ENCODE results near the gene TXNDC8. TPM values are rescaled to one million over a fixed set of nuclear protein-coding genes. Genes with fewer than 3 reads are reported as not detected.
"Not testable (repeated sequence)": the region's sequence is repeated elsewhere in the genome, so short reads cannot be mapped to it uniquely, and the experiment has no call there.

Gene TXNDC8
- polyA plus RNA-seq (2012; ENCODE audit: missing spikeins) = not detected

DNA sequence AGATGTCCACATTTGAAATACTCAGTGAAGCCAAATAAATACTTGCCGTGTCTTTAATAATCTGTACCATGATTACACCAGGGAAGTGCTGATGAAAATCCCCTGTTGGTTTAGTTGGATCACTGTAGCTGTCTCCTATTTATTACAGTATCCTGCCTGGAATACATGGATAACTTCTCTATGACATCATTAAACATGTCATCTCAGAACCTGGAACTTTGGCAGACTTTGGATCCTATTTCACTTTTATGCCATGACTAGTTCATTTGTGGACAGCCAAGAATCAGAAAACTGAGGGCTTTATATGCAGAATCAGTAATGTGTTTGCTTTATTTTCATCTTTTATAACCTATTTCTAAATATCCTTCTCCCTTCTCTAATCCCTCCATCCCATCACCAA, at the start of gene TXNDC8:
TXNDC8 (minus strand) TSS at position 137 of the 400 bp plus-strand sequence.
- FAIRE-seq (no peak), DNase-seq (ENCODE audit: insufficient read length) (no peak)
- no peak for TF ChIP-seq TAF1 (IDR thresholded peaks at IDR 0.05; ENCODE audit: borderline replicate concordance, low read depth, low read length)
- no peak for TF ChIP-seq POLR2AphosphoS5 (IDR thresholded peaks at IDR 0.05; ENCODE audit: low read depth, low read length)
- no peak for TF ChIP-seq POLR2A (IDR thresholded peaks at IDR 0.05; ENCODE audit: low read depth, low read length)

DNA sequence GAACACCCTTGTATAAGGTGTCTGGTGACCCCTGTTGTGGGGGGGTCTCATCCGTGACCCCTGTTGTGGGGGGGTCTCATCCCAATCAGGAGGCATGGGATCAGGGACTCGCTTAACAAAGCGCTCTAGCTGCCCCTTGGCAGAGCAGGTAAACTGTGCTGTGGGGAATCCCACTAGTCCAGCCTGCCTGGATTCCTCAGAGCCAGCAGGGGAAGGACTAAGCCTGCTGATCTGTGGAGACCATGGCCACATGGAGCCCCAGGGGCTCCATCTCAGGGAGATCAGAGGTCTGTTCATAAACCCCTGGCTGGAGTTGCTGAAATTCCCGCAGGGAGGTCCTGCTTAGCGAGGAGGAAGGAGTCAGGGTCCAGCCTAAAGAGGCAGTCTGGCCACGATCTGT, 45.8 kb upstream of the TXNDC8 start:
- DNase-seq (ENCODE audit: insufficient read length) (no peak), FAIRE-seq (no peak)
- TF ChIP-seq POLR2A (IDR thresholded peaks at IDR 0.05; ENCODE audit: low read depth, low read length) (no peak), POLR2AphosphoS5 (IDR thresholded peaks at IDR 0.05; ENCODE audit: low read depth, low read length) (no peak), TAF1 (IDR thresholded peaks at IDR 0.05; ENCODE audit: borderline replicate concordance, low read depth, low read length) (no peak)

DNA sequence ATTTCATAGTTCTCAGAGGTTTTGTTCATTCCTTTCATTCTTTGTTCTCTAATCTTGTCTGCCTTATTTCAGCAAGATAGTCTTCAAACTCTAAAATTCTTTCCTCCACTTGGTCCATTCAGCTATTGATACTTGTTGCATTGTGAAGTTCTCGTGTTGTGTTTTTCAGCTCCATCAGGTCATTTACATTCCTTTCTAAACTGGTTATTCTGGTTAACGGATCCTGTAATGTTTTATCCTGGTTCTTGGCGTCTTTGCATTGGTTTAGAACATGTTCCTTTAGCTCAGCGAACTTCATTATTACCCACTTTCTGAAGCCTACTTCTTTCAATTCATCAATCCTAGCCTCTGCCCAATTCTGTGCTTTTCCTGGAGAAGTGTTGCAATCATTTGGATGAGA, 45.1 kb upstream of the TXNDC8 start:
- FAIRE-seq (no peak), DNase-seq (ENCODE audit: insufficient read length) (no peak)
- TF ChIP-seq POLR2A (IDR thresholded peaks at IDR 0.05; ENCODE audit: low read depth, low read length) (no peak), TAF1 (IDR thresholded peaks at IDR 0.05; ENCODE audit: borderline replicate concordance, low read depth, low read length) (no peak), POLR2AphosphoS5 (IDR thresholded peaks at IDR 0.05; ENCODE audit: low read depth, low read length) (no peak)

DNA sequence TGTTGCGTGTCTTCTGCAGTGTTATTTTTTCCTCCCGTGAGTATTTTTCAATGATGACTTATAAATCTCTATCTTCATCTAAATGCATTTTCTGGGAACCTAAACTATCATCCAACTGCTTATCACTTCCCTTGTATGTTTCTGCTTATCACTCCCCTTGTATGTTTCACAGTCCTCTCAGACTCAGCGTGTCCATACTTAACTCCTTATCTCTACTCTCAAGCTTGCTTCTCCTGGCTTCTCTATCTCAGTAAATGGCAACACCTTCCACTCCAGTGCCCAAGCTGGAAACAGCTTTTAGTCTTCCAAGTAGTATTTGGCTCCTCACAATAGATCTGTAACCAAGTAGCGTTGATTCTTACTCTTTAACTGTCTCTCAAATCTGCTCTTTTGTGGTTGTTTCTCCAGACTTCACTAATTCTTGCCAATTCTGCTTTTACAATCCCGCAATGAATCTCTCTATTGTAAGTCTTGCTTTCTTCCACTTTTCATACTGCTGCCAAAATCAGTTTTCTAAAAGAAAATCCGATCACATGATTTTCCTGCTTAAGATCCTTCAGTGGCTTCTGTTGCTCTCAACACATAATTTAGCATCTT, 33.8 kb upstream of the TXNDC8 start:
- FAIRE-seq = no peak
- no peak for TF ChIP-seq POLR2AphosphoS5 (IDR thresholded peaks at IDR 0.05; ENCODE audit: low read depth, low read length)
- no peak for TF ChIP-seq TAF1 (IDR thresholded peaks at IDR 0.05; ENCODE audit: borderline replicate concordance, low read depth, low read length)
- no peak for TF ChIP-seq POLR2A (IDR thresholded peaks at IDR 0.05; ENCODE audit: low read depth, low read length)
- DNase-seq (ENCODE audit: insufficient read length) = no peak

DNA sequence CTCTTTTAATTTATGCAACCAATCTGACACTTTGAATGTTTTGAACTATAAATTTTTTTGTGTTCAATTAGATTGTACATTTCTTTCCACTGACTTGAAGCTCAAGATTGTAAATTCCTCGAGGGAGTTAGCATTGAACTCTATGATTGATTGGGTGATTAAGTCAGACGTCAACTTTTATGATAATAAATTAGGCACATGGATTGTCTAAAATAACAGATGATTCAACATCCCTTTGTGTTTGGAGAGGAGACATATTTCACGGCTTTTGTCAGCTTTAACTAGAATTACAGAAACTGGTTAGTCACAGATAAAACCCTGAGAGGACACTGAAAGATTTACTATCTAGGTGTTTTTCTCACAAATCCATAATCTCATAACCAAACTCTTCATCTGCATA, 32.7 kb upstream of the TXNDC8 start:
- TF ChIP-seq POLR2AphosphoS5 (IDR thresholded peaks at IDR 0.05; ENCODE audit: low read depth, low read length) (no peak), TAF1 (IDR thresholded peaks at IDR 0.05; ENCODE audit: borderline replicate concordance, low read depth, low read length) (no peak), POLR2A (IDR thresholded peaks at IDR 0.05; ENCODE audit: low read depth, low read length) (no peak)
- DNase-seq (ENCODE audit: insufficient read length) (no peak), FAIRE-seq (no peak)

DNA sequence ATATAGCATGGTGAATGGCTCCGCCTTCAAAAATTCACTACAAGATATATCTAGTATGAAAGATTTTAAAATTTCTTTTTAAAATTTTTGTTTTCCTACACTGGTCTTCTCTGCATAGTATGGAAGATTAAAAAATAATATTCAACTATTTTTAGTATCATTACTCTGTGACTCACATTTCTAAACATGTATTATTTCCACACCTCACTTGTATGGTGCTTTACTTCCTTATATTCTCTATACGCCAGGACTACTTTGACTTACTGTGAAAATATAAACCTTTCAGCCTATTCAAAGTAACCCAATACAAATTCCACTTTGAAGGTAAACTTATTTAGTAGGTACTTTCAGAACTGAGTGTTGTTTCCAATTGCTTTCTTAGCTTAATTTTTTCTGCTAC, 26.8 kb upstream of the TXNDC8 start:
- DNase-seq (ENCODE audit: insufficient read length) (no peak), FAIRE-seq (no peak)
- no peak for TF ChIP-seq POLR2A (IDR thresholded peaks at IDR 0.05; ENCODE audit: low read depth, low read length)
- TF ChIP-seq TAF1 (IDR thresholded peaks at IDR 0.05; ENCODE audit: borderline replicate concordance, low read depth, low read length) = no peak
- no peak for TF ChIP-seq POLR2AphosphoS5 (IDR thresholded peaks at IDR 0.05; ENCODE audit: low read depth, low read length)

DNA sequence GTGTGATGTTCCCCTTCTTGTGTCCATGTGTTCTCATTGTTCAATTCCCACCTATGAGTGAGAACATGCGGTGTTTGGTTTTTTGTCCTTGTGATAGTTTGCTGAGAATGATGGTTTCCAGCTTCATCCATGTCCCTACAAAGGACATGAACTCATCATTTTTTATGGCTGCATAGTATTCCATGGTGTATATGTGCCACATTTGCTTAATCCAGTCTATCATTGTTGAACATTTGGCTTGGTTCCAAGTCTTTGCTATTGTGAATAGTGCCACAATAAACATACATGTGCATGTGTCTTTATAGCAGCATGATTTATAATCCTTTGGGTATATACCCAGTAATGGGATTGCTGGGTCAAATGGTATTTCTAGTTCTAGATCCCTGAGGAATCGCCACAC, 21.3 kb upstream of the TXNDC8 start:
- not testable (repeated sequence) for FAIRE-seq; DNase-seq (ENCODE audit: insufficient read length)

DNA sequence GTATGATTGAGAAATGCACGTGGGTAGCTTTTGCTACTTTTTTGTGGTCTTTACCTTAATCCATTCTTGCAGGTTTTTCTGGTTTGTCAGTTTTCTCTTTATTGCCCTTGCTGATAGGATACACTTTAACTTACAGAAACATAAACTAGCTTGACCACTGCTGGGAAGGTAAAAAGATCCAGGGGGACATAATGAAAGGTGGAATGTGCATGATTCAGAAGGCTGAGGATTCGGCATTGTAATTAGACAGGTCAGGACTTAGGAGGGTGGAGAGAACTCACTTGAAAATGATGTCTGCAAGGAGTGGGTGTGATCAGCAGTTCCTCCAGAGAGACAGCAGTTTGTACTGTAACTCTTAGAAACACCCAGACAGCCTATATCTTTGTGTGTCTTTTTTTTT, 19.8 kb upstream of the TXNDC8 start:
- DNase-seq (ENCODE audit: insufficient read length) = no peak

DNA sequence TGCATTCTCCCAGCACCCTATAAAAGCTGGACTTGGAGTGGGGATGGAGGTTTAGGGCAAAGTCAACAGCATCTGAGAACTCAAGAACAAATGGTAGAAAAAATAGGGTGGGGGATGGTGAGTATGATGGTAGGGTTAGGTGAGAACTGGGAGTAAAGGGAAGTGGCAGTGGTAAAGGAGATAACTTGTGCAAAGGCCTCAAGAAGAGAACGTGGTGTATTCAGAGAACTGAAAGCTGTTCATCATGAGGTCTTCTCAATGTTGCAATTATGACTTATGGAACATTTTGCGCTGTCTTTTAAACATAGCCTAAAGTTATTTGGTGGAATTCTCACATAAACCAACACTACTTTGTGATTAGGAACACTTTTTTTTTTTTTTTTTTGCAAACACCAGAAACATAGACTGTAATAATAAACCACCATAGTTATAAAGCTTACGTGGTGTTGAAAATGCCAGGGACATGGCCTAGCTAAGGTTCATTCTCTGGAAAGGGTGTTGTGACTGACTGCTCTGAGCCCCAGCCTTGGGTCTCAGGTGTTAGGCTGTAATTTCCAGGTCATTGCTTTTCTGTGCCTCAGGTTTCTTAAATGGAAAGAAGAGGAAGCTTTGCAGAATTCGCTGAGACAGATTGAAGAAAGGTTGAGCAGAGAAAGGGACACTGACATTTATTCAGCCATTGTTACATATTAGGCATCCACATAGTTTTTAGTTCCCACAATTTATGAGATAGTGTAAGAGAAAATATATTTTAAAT, 19.2 kb upstream of the TXNDC8 start:
- TF ChIP-seq TAF1 (IDR thresholded peaks at IDR 0.05; ENCODE audit: borderline replicate concordance, low read depth, low read length) = no peak
- DNase-seq (ENCODE audit: insufficient read length) = no peak
- FAIRE-seq = no peak

More for the DNA sequence above, 19.8 kb upstream of the TXNDC8 start:
- TF ChIP-seq POLR2AphosphoS5 (IDR thresholded peaks at IDR 0.05; ENCODE audit: low read depth, low read length) (no peak), POLR2A (IDR thresholded peaks at IDR 0.05; ENCODE audit: low read depth, low read length) (no peak), TAF1 (IDR thresholded peaks at IDR 0.05; ENCODE audit: borderline replicate concordance, low read depth, low read length) (no peak)
- FAIRE-seq = no peak

DNA sequence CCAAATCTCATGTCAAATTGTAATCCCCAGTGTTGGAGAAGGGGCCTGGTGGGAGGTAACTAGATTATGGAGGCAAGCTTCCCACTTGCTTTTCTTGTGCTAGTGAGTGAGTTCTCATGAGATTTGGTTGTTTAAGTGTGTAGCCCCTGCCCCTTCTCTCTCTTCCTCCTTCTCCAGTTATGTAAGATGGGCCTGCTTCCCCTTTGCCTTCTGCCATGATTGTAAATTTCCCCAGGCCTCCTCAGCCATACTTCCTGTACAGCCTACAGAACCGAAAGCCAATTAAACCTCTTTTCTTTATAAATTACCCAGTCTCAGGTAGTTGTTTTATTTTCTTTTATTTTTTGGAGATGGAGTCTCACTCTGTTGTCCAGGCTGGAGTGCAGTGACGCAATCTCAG, 18.2 kb upstream of the TXNDC8 start:
- TF ChIP-seq POLR2A (IDR thresholded peaks at IDR 0.05; ENCODE audit: low read depth, low read length) (no peak), POLR2AphosphoS5 (IDR thresholded peaks at IDR 0.05; ENCODE audit: low read depth, low read length) (no peak), TAF1 (IDR thresholded peaks at IDR 0.05; ENCODE audit: borderline replicate concordance, low read depth, low read length) (no peak)
- FAIRE-seq (no peak), DNase-seq (ENCODE audit: insufficient read length) (no peak)

DNA sequence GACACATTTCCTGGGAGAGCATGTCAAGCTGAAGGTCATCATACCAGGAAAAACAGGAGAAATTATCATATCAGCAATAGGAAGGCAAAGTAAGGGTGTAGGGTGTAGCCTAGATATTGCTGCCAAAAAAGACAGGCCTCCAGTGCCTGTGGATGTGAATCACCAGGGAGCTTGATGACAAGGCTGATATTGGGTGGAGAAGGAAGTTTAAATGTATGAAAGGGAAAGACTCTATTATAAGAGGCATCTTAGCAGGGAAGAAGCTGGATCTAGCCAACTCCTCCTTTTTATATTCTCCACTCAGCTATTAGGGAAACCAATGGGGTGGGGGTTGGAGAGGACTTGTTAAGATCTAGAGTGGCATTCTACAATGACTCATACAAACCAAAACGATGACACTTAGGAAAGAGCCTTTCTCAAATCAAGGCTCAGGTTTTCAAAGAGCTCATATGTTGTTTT, 13.4 kb upstream of the TXNDC8 start:
- no peak for FAIRE-seq
- DNase-seq (ENCODE audit: insufficient read length) = no peak
- TF ChIP-seq POLR2AphosphoS5 (IDR thresholded peaks at IDR 0.05; ENCODE audit: low read depth, low read length) (no peak), TAF1 (IDR thresholded peaks at IDR 0.05; ENCODE audit: borderline replicate concordance, low read depth, low read length) (no peak), POLR2A (IDR thresholded peaks at IDR 0.05; ENCODE audit: low read depth, low read length) (no peak)

DNA sequence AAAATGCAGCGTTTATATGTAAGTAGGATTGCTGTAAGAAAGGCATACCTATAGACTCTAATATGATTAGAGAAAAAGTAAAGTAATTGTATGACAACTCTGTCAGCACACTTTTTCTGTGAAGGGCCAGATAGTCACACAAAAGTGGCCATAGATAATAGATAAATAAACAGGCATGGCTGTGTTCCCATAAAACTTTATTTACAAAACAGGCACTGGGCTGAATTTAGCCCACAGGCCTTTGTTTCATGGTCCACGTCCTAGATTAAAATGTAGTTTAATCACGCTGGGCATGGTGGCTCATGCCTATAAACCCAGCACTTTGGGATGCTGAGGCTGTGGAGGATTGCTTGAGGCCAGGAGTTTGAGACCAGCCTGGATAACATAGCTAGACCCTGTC, 8.7 kb upstream of the TXNDC8 start:
- DNase-seq (ENCODE audit: insufficient read length) = no peak
- TF ChIP-seq TAF1 (IDR thresholded peaks at IDR 0.05; ENCODE audit: borderline replicate concordance, low read depth, low read length) (no peak), POLR2A (IDR thresholded peaks at IDR 0.05; ENCODE audit: low read depth, low read length) (no peak), POLR2AphosphoS5 (IDR thresholded peaks at IDR 0.05; ENCODE audit: low read depth, low read length) (no peak)
- no peak for FAIRE-seq
